ENCODE data around the gene TRIM10. TPM values are rescaled to one million over a fixed set of nuclear protein-coding genes. Genes with fewer than 3 reads are reported as not detected.

Gene TRIM10
- total and polyA plus RNA-seq, 10 of the 15 experiments (the other 5 are each of a cell fraction or from before 2014, with no cell fraction given) = 0.01 TPM; not detected in 9

DNA sequence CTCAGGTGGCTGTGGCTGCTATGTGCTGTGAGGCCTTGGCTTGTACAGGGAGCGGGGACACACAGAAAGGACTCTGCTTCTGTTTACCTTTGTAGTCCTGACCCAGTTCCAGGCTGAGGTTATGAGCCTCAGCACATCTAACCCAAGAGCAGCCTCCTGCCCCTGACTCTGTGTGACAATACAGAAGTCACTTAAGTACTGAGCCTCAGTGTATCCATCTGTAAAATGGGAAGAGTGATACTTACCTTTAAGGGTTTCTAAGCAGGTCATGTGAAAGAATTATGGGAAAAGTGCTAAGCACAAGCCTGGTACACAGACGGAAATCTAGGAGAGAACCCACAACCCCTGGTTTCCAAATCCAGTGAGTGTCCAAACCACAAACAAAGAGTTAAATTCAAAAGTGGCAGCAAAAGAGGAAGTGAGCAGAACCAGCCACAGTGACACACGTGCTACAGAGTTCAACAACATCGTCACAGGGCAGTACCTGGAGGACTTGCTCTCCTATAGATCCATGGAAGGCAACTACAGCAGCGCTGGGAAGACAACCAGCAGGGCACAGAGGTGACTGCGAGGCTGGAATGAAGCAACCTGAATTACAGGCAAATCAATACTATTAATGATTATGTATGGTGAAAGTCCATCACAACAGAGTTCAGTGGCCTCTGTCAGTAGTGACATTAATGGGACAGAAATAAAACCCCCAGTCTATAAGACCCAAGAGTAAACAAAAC is 39.7 kb upstream of the TRIM10 start (continued):
- TF ChIP-seq ETV6 (conservative IDR thresholded peaks at IDR 0.05 in 1 of 2, IDR thresholded peaks at IDR 0.05 in 1 of 2; ENCODE audit: borderline replicate concordance in 1 of 2, low read depth in 1 of 2) (no peak), TCF12 (IDR thresholded peaks at IDR 0.05; ENCODE audit: low read depth, low read length) (no peak), WRNIP1 (IDR thresholded peaks at IDR 0.05; ENCODE audit: borderline replicate concordance, low read depth, low read length) (no peak), ESRRA (IDR thresholded peaks at IDR 0.05; ENCODE audit: low read length) (no peak), EED (IDR thresholded peaks at IDR 0.05; ENCODE audit: low read depth) (peak; percentile 95), TCF3 (IDR thresholded peaks at IDR 0.05; ENCODE audit: borderline replicate concordance, insufficient read depth, low read depth, low read length) (no peak), NR2C1 (IDR thresholded peaks at IDR 0.05) (no peak), BHLHE40 (IDR thresholded peaks at IDR 0.05; ENCODE audit: borderline replicate concordance in 1 of 2, low read depth in 2 of 2, low read length in 1 of 2) (peak; percentile 97 to 98), SMAD1 (IDR thresholded peaks at IDR 0.05; ENCODE audit: low read depth, partially characterized antibody) (no peak), IKZF2 (IDR thresholded peaks at IDR 0.05) (peak; percentile 98), KLF5 (IDR thresholded peaks at IDR 0.05; ENCODE audit: partially characterized antibody) (no peak), CHD2 (IDR thresholded peaks at IDR 0.05; ENCODE audit: borderline replicate concordance, low read depth, low read length) (no peak), KDM1A (IDR thresholded peaks at IDR 0.05; ENCODE audit: borderline replicate concordance) (no peak), CEBPB (IDR thresholded peaks at IDR 0.05; ENCODE audit: borderline replicate concordance in 1 of 2, low read depth in 2 of 2, low read length in 2 of 2) (no peak), EP300 (IDR thresholded peaks at IDR 0.05; ENCODE audit: borderline replicate concordance in 1 of 2, control insufficient read depth in 1 of 2, low read depth in 2 of 2, low read length in 2 of 2) (peak; percentile 54 to 65; a peak in 1 of 4 replicates)
- TF ChIP-seq, protein P1, sequence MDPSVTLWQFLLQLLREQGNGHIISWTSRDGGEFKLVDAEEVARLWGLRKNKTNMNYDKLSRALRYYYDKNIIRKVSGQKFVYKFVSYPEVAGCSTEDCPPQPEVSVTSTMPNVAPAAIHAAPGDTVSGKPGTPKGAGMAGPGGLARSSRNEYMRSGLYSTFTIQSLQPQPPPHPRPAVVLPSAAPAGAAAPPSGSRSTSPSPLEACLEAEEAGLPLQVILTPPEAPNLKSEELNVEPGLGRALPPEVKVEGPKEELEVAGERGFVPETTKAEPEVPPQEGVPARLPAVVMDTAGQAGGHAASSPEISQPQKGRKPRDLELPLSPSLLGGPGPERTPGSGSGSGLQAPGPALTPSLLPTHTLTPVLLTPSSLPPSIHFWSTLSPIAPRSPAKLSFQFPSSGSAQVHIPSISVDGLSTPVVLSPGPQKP (IDR thresholded peaks at IDR 0.05; ENCODE audit: low read depth, low read length) = no peak
- TF ChIP-seq, protein P2, sequence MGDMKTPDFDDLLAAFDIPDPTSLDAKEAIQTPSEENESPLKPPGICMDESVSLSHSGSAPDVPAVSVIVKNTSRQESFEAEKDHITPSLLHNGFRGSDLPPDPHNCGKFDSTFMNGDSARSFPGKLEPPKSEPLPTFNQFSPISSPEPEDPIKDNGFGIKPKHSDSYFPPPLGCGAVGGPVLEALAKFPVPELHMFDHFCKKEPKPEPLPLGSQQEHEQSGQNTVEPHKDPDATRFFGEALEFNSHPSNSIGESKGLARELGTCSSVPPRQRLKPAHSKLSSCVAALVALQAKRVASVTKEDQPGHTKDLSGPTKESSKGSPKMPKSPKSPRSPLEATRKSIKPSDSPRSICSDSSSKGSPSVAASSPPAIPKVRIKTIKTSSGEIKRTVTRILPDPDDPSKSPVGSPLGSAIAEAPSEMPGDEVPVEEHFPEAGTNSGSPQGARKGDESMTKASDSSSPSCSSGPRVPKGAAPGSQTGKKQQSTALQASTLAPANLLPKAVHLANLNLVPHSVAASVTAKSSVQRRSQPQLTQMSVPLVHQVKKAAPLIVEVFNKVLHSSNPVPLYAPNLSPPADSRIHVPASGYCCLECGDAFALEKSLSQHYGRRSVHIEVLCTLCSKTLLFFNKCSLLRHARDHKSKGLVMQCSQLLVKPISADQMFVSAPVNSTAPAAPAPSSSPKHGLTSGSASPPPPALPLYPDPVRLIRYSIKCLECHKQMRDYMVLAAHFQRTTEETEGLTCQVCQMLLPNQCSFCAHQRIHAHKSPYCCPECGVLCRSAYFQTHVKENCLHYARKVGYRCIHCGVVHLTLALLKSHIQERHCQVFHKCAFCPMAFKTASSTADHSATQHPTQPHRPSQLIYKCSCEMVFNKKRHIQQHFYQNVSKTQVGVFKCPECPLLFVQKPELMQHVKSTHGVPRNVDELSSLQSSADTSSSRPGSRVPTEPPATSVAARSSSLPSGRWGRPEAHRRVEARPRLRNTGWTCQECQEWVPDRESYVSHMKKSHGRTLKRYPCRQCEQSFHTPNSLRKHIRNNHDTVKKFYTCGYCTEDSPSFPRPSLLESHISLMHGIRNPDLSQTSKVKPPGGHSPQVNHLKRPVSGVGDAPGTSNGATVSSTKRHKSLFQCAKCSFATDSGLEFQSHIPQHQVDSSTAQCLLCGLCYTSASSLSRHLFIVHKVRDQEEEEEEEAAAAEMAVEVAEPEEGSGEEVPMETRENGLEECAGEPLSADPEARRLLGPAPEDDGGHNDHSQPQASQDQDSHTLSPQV (IDR thresholded peaks at IDR 0.05) = no peak
- TF ChIP-seq, protein P3, sequence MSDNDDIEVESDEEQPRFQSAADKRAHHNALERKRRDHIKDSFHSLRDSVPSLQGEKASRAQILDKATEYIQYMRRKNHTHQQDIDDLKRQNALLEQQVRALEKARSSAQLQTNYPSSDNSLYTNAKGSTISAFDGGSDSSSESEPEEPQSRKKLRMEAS (IDR thresholded peaks at IDR 0.05; ENCODE audit: low read depth, low read length) = no peak
- TF ChIP-seq, protein P4, sequence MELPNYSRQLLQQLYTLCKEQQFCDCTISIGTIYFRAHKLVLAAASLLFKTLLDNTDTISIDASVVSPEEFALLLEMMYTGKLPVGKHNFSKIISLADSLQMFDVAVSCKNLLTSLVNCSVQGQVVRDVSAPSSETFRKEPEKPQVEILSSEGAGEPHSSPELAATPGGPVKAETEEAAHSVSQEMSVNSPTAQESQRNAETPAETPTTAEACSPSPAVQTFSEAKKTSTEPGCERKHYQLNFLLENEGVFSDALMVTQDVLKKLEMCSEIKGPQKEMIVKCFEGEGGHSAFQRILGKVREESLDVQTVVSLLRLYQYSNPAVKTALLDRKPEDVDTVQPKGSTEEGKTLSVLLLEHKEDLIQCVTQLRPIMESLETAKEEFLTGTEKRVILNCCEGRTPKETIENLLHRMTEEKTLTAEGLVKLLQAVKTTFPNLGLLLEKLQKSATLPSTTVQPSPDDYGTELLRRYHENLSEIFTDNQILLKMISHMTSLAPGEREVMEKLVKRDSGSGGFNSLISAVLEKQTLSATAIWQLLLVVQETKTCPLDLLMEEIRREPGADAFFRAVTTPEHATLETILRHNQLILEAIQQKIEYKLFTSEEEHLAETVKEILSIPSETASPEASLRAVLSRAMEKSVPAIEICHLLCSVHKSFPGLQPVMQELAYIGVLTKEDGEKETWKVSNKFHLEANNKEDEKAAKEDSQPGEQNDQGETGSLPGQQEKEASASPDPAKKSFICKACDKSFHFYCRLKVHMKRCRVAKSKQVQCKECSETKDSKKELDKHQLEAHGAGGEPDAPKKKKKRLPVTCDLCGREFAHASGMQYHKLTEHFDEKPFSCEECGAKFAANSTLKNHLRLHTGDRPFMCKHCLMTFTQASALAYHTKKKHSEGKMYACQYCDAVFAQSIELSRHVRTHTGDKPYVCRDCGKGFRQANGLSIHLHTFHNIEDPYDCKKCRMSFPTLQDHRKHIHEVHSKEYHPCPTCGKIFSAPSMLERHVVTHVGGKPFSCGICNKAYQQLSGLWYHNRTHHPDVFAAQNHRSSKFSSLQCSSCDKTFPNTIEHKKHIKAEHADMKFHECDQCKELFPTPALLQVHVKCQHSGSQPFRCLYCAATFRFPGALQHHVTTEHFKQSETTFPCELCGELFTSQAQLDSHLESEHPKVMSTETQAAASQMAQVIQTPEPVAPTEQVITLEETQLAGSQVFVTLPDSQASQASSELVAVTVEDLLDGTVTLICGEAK (IDR thresholded peaks at IDR 0.05; ENCODE audit: borderline replicate concordance) = no peak
